Skeletal muscle satellite cell (primary cell): ENCODE results near the gene CNN3.
"Not testable (repeated sequence)": the region's sequence is repeated elsewhere in the genome, so short reads cannot be mapped to it uniquely, and the experiment has no call there.

ENCODE experiments used
- H3K27me3 ChIP-seq: 2 replicates; pipeline ENCODE4 v1.7.0; 2013; ENCODE audit warnings: low read length; ENCODE audit not compliant: control insufficient read depth, insufficient read depth
- H3K36me3 ChIP-seq: 2 replicates; pipeline ENCODE4 v1.7.0; 2013; ENCODE audit warnings: mild to moderate bottlenecking, control low read depth, low read length; ENCODE audit not compliant: insufficient read depth
- H3K4me1 ChIP-seq: 2 replicates; pipeline ENCODE4 v1.7.0; 2013; ENCODE audit warnings: low read length; ENCODE audit not compliant: control insufficient read depth, insufficient read depth
- H3K4me2 ChIP-seq: 2 replicates; pipeline ENCODE4 v1.7.0; 2013; ENCODE audit warnings: mild to moderate bottlenecking, low read length
- H3K4me3 ChIP-seq: 2 replicates; pipeline ENCODE4 v1.7.0; 2013; ENCODE audit warnings: low read length
- H3K9ac ChIP-seq: 2 replicates; pipeline ENCODE4 v1.7.0; 2013; ENCODE audit warnings: mild to moderate bottlenecking, low read depth, low read length, moderate library complexity
- H3K9me3 ChIP-seq: replicated peaks from 2 replicates; pipeline ENCODE4 v1.7.0; 2013; ENCODE audit warnings: mild to moderate bottlenecking, control low read depth, low read length

Gene CNN3

GRCh38 chr1:94947437-94947836 lies 20.5 kb upstream of the CNN3 start:
- H3K4me1 ChIP-seq, result peaks cover 17% of the 10 kb centered on the region

GRCh38 chr1:94946886-94947285 lies 20.0 kb upstream of the CNN3 start:
- Histone ChIP-seq H3K4me2 (no peak overlapping the region), H3K4me3 (no peak overlapping the region), H3K36me3 (no peaks in the 10 kb centered on the region), H3K9ac (no peak overlapping the region), H3K9me3 (no peaks in the 10 kb centered on the region), H3K4me1 (peaks cover 17% of the 10 kb centered on the region), H3K27me3 (no peaks in the 10 kb centered on the region)

More at GRCh38 chr1:94947437-94947836, 20.5 kb upstream of the CNN3 start:
- H3K9me3 ChIP-seq, result no peaks in the 10 kb centered on the region
- no peaks in the 10 kb centered on the region for H3K27me3 ChIP-seq
- H3K4me2 ChIP-seq, result no peak overlapping the region
- H3K4me3 ChIP-seq, result no peak overlapping the region
- H3K9ac ChIP-seq, result no peak overlapping the region
- no peaks in the 10 kb centered on the region for H3K36me3 ChIP-seq

- H3K36me3 ChIP-seq, result no peaks in the 10 kb centered on the region
- peaks cover 16% of the 10 kb centered on the region for H3K4me1 ChIP-seq
- no peaks in the 10 kb centered on the region for H3K27me3 ChIP-seq
- H3K4me2 ChIP-seq, result no peak overlapping the region
- no peaks in the 10 kb centered on the region for H3K9me3 ChIP-seq
- no peak overlapping the region for H3K9ac ChIP-seq
- no peak overlapping the region for H3K4me3 ChIP-seq
Measured at GRCh38 chr1:94942171-94943128, 15.5 kb upstream of the CNN3 start.

- H3K9me3 ChIP-seq, H3K36me3 ChIP-seq, H3K4me2 ChIP-seq, H3K9ac ChIP-seq, H3K4me3 ChIP-seq, H3K27me3 ChIP-seq: not testable (repeated sequence)
- peaks cover 23% of the 10 kb centered on the region for H3K4me1 ChIP-seq
Measured at GRCh38 chr1:94941480-94941879, 14.6 kb upstream of the CNN3 start.

- H3K4me2 ChIP-seq, result no peak overlapping the region
- no peak overlapping the region for H3K4me3 ChIP-seq
- H3K9ac ChIP-seq, result no peak overlapping the region
- H3K9me3 ChIP-seq, result no peaks in the 10 kb centered on the region
- no peaks in the 10 kb centered on the region for H3K27me3 ChIP-seq
- peaks cover 30% of the 10 kb centered on the region for H3K4me1 ChIP-seq
- H3K36me3 ChIP-seq, result no peaks in the 10 kb centered on the region
Measured at GRCh38 chr1:94940738-94941137, 13.8 kb upstream of the CNN3 start.

GRCh38 chr1:94937820-94938219 lies 10.9 kb upstream of the CNN3 start:
- H3K9me3 ChIP-seq, result no peaks in the 10 kb centered on the region
- H3K27me3 ChIP-seq, result no peaks in the 10 kb centered on the region
- H3K4me1 ChIP-seq, result peaks cover 40% of the 10 kb centered on the region
- no peak overlapping the region for H3K4me3 ChIP-seq
- H3K4me2 ChIP-seq, result no peak overlapping the region
- H3K9ac ChIP-seq, result no peak overlapping the region
- H3K36me3 ChIP-seq, result no peaks in the 10 kb centered on the region

GRCh38 chr1:94936861-94937620 lies 10.1 kb upstream of the CNN3 start:
- Histone ChIP-seq H3K4me3 (no peak overlapping the region), H3K36me3 (no peaks in the 10 kb centered on the region), H3K9me3 (no peaks in the 10 kb centered on the region), H3K4me1 (peaks cover 40% of the 10 kb centered on the region), H3K9ac (no peak overlapping the region), H3K4me2 (no peak overlapping the region), H3K27me3 (no peaks in the 10 kb centered on the region)

- H3K9ac ChIP-seq, result no peak overlapping the region
- H3K27me3 ChIP-seq, result no peaks in the 10 kb centered on the region
Measured at GRCh38 chr1:94935476-94935875, 8.6 kb upstream of the CNN3 start.

GRCh38 chr1:94935034-94935433 lies 8.1 kb upstream of the CNN3 start:
- Histone ChIP-seq H3K9me3 (no peaks in the 10 kb centered on the region), H3K9ac (no peak overlapping the region), H3K36me3 (no peaks in the 10 kb centered on the region), H3K4me2 (no peak overlapping the region), H3K4me1 (peaks cover 40% of the 10 kb centered on the region), H3K4me3 (no peak overlapping the region), H3K27me3 (no peaks in the 10 kb centered on the region)

More at GRCh38 chr1:94935476-94935875, 8.6 kb upstream of the CNN3 start:
- H3K4me2 ChIP-seq, result peak overlapping the region; percentile 19
- peaks cover 40% of the 10 kb centered on the region for H3K4me1 ChIP-seq
- H3K36me3 ChIP-seq, result no peaks in the 10 kb centered on the region
- H3K9me3 ChIP-seq, result no peaks in the 10 kb centered on the region
- H3K4me3 ChIP-seq, result no peak overlapping the region

- no peaks in the 10 kb centered on the region for H3K36me3 ChIP-seq
- H3K4me3 ChIP-seq, result no peak overlapping the region
- H3K4me2 ChIP-seq, result no peak overlapping the region
- no peaks in the 10 kb centered on the region for H3K9me3 ChIP-seq
- no peak overlapping the region for H3K9ac ChIP-seq
- H3K4me1 ChIP-seq, result peaks cover 45% of the 10 kb centered on the region
- no peaks in the 10 kb centered on the region for H3K27me3 ChIP-seq
Measured at GRCh38 chr1:94934551-94934950, 7.6 kb upstream of the CNN3 start.

- no peak overlapping the region for H3K4me3 ChIP-seq
- no peaks in the 10 kb centered on the region for H3K27me3 ChIP-seq
- H3K4me2 ChIP-seq, result no peak overlapping the region
- H3K9ac ChIP-seq, result no peak overlapping the region
- H3K4me1 ChIP-seq, result peaks cover 38% of the 10 kb centered on the region
- H3K9me3 ChIP-seq, result no peaks in the 10 kb centered on the region
- no peaks in the 10 kb centered on the region for H3K36me3 ChIP-seq
Measured at GRCh38 chr1:94931254-94931841, 4.4 kb upstream of the CNN3 start.
